ENCODE data around the gene SLC27A6. TPM values are rescaled to one million over a fixed set of nuclear protein-coding genes. Genes with fewer than 3 reads are reported as not detected.

Gene SLC27A6
- total and polyA plus RNA-seq, 2 experiments from 2014 or later: 2.0 to 4.8 TPM

DNA sequence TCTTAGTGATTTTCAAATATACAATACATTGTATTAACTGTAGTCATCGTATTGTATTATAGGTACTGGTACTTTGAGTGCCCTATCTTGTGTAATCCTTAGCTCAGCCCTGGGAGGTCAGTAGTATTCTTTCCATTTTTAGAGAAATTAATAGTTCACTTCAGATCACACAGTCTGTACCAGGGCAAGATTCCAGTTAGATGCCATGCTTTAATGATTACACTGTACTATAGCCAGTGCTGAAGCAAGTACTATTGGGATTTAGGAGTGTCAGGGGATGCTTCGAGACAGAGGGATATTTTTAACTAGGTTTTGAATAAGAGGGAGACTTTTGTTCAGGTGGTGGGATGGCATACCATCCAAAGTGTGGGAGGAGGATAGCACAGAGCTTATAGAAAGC is 41.0 kb upstream of the SLC27A6 start:
- no peak overlapping the region for H3K27ac ChIP-seq (ENCODE audit: low read depth)
- Mint-ChIP-seq H3K4me3 (no peak overlapping the region), H3K4me1 (no peaks in the 10 kb centered on the region), H3K36me3 (ENCODE audit: low read depth) (no peaks in the 10 kb centered on the region), H3K27ac (no peak overlapping the region), H3K9me3 (no peaks in the 10 kb centered on the region), H3K27me3 (ENCODE audit: insufficient read depth, low read depth, poor library complexity) (no peaks in the 10 kb centered on the region)
- TF ChIP-seq, protein P1, sequence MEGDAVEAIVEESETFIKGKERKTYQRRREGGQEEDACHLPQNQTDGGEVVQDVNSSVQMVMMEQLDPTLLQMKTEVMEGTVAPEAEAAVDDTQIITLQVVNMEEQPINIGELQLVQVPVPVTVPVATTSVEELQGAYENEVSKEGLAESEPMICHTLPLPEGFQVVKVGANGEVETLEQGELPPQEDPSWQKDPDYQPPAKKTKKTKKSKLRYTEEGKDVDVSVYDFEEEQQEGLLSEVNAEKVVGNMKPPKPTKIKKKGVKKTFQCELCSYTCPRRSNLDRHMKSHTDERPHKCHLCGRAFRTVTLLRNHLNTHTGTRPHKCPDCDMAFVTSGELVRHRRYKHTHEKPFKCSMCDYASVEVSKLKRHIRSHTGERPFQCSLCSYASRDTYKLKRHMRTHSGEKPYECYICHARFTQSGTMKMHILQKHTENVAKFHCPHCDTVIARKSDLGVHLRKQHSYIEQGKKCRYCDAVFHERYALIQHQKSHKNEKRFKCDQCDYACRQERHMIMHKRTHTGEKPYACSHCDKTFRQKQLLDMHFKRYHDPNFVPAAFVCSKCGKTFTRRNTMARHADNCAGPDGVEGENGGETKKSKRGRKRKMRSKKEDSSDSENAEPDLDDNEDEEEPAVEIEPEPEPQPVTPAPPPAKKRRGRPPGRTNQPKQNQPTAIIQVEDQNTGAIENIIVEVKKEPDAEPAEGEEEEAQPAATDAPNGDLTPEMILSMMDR (conservative IDR thresholded peaks at IDR 0.05; ENCODE audit: low read depth in 2 of 2): no peak
- TF ChIP-seq, protein P2, sequence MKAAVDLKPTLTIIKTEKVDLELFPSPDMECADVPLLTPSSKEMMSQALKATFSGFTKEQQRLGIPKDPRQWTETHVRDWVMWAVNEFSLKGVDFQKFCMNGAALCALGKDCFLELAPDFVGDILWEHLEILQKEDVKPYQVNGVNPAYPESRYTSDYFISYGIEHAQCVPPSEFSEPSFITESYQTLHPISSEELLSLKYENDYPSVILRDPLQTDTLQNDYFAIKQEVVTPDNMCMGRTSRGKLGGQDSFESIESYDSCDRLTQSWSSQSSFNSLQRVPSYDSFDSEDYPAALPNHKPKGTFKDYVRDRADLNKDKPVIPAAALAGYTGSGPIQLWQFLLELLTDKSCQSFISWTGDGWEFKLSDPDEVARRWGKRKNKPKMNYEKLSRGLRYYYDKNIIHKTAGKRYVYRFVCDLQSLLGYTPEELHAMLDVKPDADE (IDR thresholded peaks at IDR 0.05): no peak
- TF ChIP-seq NANOG (IDR thresholded peaks at IDR 0.05; ENCODE audit: borderline replicate concordance) (no peak), STAT1 (IDR thresholded peaks at IDR 0.05; ENCODE audit: unreplicated experiment) (no peak), EZH2phosphoT487 (IDR thresholded peaks at IDR 0.05; ENCODE audit: unreplicated experiment) (no peak), POLR2AphosphoS5 (IDR thresholded peaks at IDR 0.05; ENCODE audit: low read depth) (no peak), CREB1 (CRISPR knock-in tag; IDR thresholded peaks at IDR 0.05; ENCODE audit: low read depth) (no peak), ZNF331 (CRISPR knock-in tag; IDR thresholded peaks at IDR 0.05; ENCODE audit: low read depth) (no peak), JUNB (IDR thresholded peaks at IDR 0.05; ENCODE audit: unreplicated experiment) (no peak), EZH2 (IDR thresholded peaks at IDR 0.05; ENCODE audit: low read depth, unreplicated experiment) (no peak), ZNF114 (CRISPR knock-in tag; IDR thresholded peaks at IDR 0.05) (no peak)
- TF ChIP-seq, protein P3, sequence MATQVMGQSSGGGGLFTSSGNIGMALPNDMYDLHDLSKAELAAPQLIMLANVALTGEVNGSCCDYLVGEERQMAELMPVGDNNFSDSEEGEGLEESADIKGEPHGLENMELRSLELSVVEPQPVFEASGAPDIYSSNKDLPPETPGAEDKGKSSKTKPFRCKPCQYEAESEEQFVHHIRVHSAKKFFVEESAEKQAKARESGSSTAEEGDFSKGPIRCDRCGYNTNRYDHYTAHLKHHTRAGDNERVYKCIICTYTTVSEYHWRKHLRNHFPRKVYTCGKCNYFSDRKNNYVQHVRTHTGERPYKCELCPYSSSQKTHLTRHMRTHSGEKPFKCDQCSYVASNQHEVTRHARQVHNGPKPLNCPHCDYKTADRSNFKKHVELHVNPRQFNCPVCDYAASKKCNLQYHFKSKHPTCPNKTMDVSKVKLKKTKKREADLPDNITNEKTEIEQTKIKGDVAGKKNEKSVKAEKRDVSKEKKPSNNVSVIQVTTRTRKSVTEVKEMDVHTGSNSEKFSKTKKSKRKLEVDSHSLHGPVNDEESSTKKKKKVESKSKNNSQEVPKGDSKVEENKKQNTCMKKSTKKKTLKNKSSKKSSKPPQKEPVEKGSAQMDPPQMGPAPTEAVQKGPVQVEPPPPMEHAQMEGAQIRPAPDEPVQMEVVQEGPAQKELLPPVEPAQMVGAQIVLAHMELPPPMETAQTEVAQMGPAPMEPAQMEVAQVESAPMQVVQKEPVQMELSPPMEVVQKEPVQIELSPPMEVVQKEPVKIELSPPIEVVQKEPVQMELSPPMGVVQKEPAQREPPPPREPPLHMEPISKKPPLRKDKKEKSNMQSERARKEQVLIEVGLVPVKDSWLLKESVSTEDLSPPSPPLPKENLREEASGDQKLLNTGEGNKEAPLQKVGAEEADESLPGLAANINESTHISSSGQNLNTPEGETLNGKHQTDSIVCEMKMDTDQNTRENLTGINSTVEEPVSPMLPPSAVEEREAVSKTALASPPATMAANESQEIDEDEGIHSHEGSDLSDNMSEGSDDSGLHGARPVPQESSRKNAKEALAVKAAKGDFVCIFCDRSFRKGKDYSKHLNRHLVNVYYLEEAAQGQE (IDR thresholded peaks at IDR 0.05; ENCODE audit: unreplicated experiment): no peak
- TF ChIP-seq, protein P4, sequence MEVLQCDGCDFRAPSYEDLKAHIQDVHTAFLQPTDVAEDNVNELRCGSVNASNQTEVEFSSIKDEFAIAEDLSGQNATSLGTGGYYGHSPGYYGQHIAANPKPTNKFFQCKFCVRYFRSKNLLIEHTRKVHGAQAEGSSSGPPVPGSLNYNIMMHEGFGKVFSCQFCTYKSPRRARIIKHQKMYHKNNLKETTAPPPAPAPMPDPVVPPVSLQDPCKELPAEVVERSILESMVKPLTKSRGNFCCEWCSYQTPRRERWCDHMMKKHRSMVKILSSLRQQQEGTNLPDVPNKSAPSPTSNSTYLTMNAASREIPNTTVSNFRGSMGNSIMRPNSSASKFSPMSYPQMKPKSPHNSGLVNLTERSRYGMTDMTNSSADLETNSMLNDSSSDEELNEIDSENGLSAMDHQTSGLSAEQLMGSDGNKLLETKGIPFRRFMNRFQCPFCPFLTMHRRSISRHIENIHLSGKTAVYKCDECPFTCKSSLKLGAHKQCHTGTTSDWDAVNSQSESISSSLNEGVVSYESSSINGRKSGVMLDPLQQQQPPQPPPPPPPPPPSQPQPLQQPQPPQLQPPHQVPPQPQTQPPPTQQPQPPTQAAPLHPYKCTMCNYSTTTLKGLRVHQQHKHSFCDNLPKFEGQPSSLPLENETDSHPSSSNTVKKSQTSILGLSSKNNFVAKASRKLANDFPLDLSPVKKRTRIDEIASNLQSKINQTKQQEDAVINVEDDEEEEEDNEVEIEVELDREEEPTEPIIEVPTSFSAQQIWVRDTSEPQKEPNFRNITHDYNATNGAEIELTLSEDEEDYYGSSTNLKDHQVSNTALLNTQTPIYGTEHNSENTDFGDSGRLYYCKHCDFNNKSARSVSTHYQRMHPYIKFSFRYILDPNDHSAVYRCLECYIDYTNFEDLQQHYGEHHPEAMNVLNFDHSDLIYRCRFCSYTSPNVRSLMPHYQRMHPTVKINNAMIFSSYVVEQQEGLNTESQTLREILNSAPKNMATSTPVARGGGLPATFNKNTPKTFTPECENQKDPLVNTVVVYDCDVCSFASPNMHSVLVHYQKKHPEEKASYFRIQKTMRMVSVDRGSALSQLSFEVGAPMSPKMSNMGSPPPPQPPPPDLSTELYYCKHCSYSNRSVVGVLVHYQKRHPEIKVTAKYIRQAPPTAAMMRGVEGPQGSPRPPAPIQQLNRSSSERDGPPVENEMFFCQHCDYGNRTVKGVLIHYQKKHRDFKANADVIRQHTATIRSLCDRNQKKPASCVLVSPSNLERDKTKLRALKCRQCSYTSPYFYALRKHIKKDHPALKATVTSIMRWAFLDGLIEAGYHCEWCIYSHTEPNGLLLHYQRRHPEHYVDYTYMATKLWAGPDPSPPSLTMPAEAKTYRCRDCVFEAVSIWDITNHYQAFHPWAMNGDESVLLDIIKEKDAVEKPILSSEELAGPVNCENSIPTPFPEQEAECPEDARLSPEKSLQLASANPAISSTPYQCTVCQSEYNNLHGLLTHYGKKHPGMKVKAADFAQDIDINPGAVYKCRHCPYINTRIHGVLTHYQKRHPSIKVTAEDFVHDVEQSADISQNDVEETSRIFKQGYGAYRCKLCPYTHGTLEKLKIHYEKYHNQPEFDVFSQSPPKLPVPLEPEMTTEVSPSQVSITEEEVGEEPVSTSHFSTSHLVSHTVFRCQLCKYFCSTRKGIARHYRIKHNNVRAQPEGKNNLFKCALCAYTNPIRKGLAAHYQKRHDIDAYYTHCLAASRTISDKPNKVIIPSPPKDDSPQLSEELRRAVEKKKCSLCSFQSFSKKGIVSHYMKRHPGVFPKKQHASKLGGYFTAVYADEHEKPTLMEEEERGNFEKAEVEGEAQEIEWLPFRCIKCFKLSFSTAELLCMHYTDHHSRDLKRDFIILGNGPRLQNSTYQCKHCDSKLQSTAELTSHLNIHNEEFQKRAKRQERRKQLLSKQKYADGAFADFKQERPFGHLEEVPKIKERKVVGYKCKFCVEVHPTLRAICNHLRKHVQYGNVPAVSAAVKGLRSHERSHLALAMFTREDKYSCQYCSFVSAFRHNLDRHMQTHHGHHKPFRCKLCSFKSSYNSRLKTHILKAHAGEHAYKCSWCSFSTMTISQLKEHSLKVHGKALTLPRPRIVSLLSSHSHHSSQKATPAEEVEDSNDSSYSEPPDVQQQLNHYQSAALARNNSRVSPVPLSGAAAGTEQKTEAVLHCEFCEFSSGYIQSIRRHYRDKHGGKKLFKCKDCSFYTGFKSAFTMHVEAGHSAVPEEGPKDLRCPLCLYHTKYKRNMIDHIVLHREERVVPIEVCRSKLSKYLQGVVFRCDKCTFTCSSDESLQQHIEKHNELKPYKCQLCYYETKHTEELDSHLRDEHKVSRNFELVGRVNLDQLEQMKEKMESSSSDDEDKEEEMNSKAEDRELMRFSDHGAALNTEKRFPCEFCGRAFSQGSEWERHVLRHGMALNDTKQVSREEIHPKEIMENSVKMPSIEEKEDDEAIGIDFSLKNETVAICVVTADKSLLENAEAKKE (CRISPR knock-in tag; IDR thresholded peaks at IDR 0.05): no peak
- no peaks in the 10 kb centered on the region for H4K20me1 ChIP-seq (replicated peaks; ENCODE audit: insufficient read depth)
- no peaks in the 10 kb centered on the region for H3K79me2 ChIP-seq (replicated peaks; ENCODE audit: insufficient read depth)
- no peak overlapping the region for H3K4me2 ChIP-seq
- ATAC-seq: no peak
- DNase-seq (ENCODE audit: low spot score): no peak
- H3K27me3 ChIP-seq (ENCODE audit: insufficient read depth): no peaks in the 10 kb centered on the region
- H3F3A ChIP-seq (replicated peaks; ENCODE audit: low read depth): no peaks in the 10 kb centered on the region
- H3K36me3 ChIP-seq (ENCODE audit: insufficient read depth): no peaks in the 10 kb centered on the region
- no peaks in the 10 kb centered on the region for H3K9me2 ChIP-seq (ENCODE audit: insufficient read depth)
- H3K4me3 ChIP-seq: no peak overlapping the region
- H3K4me1 ChIP-seq (ENCODE audit: insufficient read depth): no peaks in the 10 kb centered on the region
- no peak overlapping the region for H2AFZ ChIP-seq

Data from GM23338 (cell line).